Right lobe of liver (tissue), 6 donors: ENCODE data around the gene ROPN1L. TPM values are rescaled to one million over a fixed set of nuclear protein-coding genes. Genes with fewer than 3 reads are reported as not detected.

ENCODE experiments used
- ATAC-seq, 4 donors: fragments of 200-7000 bp; cut with Tn5 transposase; one replicate each; pipeline ENCODE4 v1.9.1; 2020; ENCODE audit warnings: mild to moderate bottlenecking in 4 of 4, moderate library complexity in 4 of 4
- DNase-seq, 3 donors: peaks; one replicate each; pipeline ENCODE4 v3.0.0-alpha.2; 2020
- H3K27ac ChIP-seq, 3 donors: fragments of 200-600 bp; one replicate each; pipeline ENCODE4 v1.8.0; 2022
- H3K27me3 ChIP-seq, 2 donors: fragments of 200-600 bp; one replicate each; pipeline ENCODE4 v1.8.0; 2022
- H3K36me3 ChIP-seq, 4 donors: fragments of 200-600 bp; sonication (generic) in 1 of 4; one replicate each; pipeline versions ENCODE4 v1.5.1 to v1.8.0; 2017 to 2022; ENCODE audit warnings: control low read depth in 1 of 4
- H3K4me1 ChIP-seq, 4 donors: fragments of 200-600 bp; sonication (generic) in 1 of 4; one replicate each; pipeline versions ENCODE4 v1.5.1 to v1.8.0; 2017 to 2022; ENCODE audit warnings: control low read depth in 1 of 4
- H3K4me3 ChIP-seq, 3 donors: fragments of 200-600 bp; one replicate each; pipeline ENCODE4 v1.8.0; 2022
- H3K9me3 ChIP-seq, 4 donors: fragments of 200-600 bp; sonication (generic) in 1 of 4; one replicate each; pipeline versions ENCODE4 v1.5.1 to v1.8.0; 2017 to 2022; ENCODE audit warnings: control low read depth in 1 of 4
- POLR2A ChIP-seq: fragments of 450-650 bp; IDR thresholded peaks from one replicate; pipeline ENCODE4 v1.6.1; 2017; ENCODE audit warnings: antibody characterized with exemption, mild to moderate bottlenecking
- WGBS: methylation state at CpG from one replicate; pipeline ENCODE4 v1.1.6; 2018; ENCODE audit warnings: low coverage, low lambda C conversion rate; ENCODE audit not compliant: insufficient coverage; ENCODE audit errors: missing lambda C conversion rate; 5-methylcytosine and 5-hydroxymethylcytosine counted together
- intact Hi-C, 2 donors: fragments of 100-400 bp; cut with DNase I; formaldehyde crosslinking; loops; one replicate each; pipeline versions ENCODE4 v1.11.2 to v1.14.1; 2022
- total RNA-seq, 6 experiments: library from RNA; depleted of rRNA in 2 of 6; stranded (reverse); fragments of >200 nt in 2 of 6; fragmentation: NEBNext Ultra II Directional in 3 of 6; extraction: Animal tissue kit (Norgen Biotek cat#: 25700) in 3 of 6; gene quantifications; one replicate each; pipeline versions ENCODE4 v1.1.0 to v1.2.4, GENCODE V29; 2016 to 2023
- TF ChIP-seq, protein P1 (sequence below), 4 donors: fragments of 200-600 bp in 3 of 4; fragments of 450-650 bp in 1 of 4; IDR thresholded peaks; one replicate each; pipeline versions ENCODE4 v1.5.1 to v1.8.0; 2016 to 2022; ENCODE audit warnings: antibody characterized with exemption in 4 of 4, mild to moderate bottlenecking in 2 of 4
- donor health status: DM: no; HTN: yes; CAD: no.
- donor health status: DM: no; HTN: no; CAD: no.
- donor health status: DM: no; HTN: no; CAD: no.
- donor health status: DM: no; HTN: yes; CAD: no.
- donor health status: DM: no; HTN: yes; CAD: no.

Gene ROPN1L
- total RNA-seq, 6 experiments from 2014 or later: 0.24 to 0.83 (median 0.40) TPM; not detected in 2

GRCh38 chr5:10399839-10400238 is 41.8 kb upstream of the ROPN1L start:
- H3K36me3 ChIP-seq: peaks cover 0 to 63% (median 28%) of the 10 kb centered on the region in 4 donors
- H3K9me3 ChIP-seq: no peaks in the 10 kb centered on the region
- DNase-seq (no peak), ATAC-seq (no peak)
- H3K27me3 ChIP-seq: no peaks in the 10 kb centered on the region
- no peak for TF ChIP-seq POLR2A
- TF ChIP-seq, protein P1, sequence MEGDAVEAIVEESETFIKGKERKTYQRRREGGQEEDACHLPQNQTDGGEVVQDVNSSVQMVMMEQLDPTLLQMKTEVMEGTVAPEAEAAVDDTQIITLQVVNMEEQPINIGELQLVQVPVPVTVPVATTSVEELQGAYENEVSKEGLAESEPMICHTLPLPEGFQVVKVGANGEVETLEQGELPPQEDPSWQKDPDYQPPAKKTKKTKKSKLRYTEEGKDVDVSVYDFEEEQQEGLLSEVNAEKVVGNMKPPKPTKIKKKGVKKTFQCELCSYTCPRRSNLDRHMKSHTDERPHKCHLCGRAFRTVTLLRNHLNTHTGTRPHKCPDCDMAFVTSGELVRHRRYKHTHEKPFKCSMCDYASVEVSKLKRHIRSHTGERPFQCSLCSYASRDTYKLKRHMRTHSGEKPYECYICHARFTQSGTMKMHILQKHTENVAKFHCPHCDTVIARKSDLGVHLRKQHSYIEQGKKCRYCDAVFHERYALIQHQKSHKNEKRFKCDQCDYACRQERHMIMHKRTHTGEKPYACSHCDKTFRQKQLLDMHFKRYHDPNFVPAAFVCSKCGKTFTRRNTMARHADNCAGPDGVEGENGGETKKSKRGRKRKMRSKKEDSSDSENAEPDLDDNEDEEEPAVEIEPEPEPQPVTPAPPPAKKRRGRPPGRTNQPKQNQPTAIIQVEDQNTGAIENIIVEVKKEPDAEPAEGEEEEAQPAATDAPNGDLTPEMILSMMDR (IDR thresholded peaks at IDR 0.05): no peak
- H3K27ac ChIP-seq: no peak overlapping the region
- no peak overlapping the region for H3K4me3 ChIP-seq
- intact Hi-C loops: no loop called here
- H3K4me1 ChIP-seq: no peaks in the 10 kb centered on the region

GRCh38 chr5:10400411-10400810 is 41.3 kb upstream of the ROPN1L start:
- TF ChIP-seq, protein P1 (IDR thresholded peaks at IDR 0.05): no peak
- no peak for TF ChIP-seq POLR2A
- H3K27ac ChIP-seq: no peak overlapping the region

DNA sequence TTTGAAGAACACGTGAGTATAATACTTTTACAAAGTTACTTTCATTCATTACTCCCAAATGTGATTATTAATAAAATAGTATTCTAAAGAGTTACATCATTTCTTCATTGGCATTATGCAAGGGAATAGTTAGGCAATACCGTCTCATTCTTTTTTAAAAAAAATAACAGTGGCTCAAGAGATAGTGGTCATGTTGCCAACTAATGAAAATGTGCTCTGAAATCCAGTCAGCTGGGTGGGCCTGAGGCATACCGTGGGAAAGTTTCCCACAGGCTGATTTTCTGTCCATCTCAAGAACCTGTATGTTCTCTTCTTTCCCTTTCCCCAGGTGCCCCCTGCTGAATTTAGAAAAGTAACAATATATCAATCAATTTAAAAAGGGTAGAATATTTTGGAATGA is 40.8 kb upstream of the ROPN1L start:
- Histone ChIP-seq H3K27me3 (no peaks in the 10 kb centered on the region), H3K4me1 (no peaks in the 10 kb centered on the region), H3K27ac (no peak overlapping the region), H3K4me3 (no peak overlapping the region), H3K9me3 (no peaks in the 10 kb centered on the region), H3K36me3 (peaks cover 0 to 63% (median 25%) of the 10 kb centered on the region in 4 donors)
- intact Hi-C loops: no loop called here
- DNase-seq (no peak), ATAC-seq (no peak)
- 52% methylated on average over 3 of the region's 3 CpGs for WGBS
- TF ChIP-seq POLR2A: no peak
- TF ChIP-seq, protein P1 (IDR thresholded peaks at IDR 0.05): no peak

More at GRCh38 chr5:10400411-10400810, 41.3 kb upstream of the ROPN1L start:
- WGBS: 100% methylated on average over 2 of the region's 2 CpGs
- Histone ChIP-seq H3K4me1 (no peaks in the 10 kb centered on the region), H3K27me3 (no peaks in the 10 kb centered on the region), H3K9me3 (no peaks in the 10 kb centered on the region), H3K36me3 (peaks cover 0 to 63% (median 26%) of the 10 kb centered on the region in 4 donors), H3K4me3 (no peak overlapping the region)
- ATAC-seq: no peak
- intact Hi-C loops: no loop called here
- no peak for DNase-seq

- no peaks in the 10 kb centered on the region for H3K9me3 ChIP-seq
- H3K27ac ChIP-seq: no peak overlapping the region
- intact Hi-C loops: no loop called here
- DNase-seq (no peak), ATAC-seq (no peak)
- H3K4me1 ChIP-seq: no peaks in the 10 kb centered on the region
- H3K27me3 ChIP-seq: no peaks in the 10 kb centered on the region
- TF ChIP-seq, protein P1 (IDR thresholded peaks at IDR 0.05): no peak
- no peak for TF ChIP-seq POLR2A
- H3K36me3 ChIP-seq: peaks cover 0 to 66% (median 25%) of the 10 kb centered on the region in 4 donors
- 71% methylated on average over 1 of the region's 1 CpG for whole genome bisulfite sequencing
- no peak overlapping the region for H3K4me3 ChIP-seq
Measured at GRCh38 chr5:10401498-10401897, 40.2 kb upstream of the ROPN1L start.

GRCh38 chr5:10403829-10404228 is 37.9 kb upstream of the ROPN1L start:
- ATAC-seq: no peak
- Histone ChIP-seq H3K36me3 (peaks cover 0 to 81% (median 36%) of the 10 kb centered on the region in 4 donors), H3K4me3 (no peak overlapping the region), H3K27ac (no peak overlapping the region), H3K27me3 (no peaks in the 10 kb centered on the region), H3K4me1 (no peaks in the 10 kb centered on the region), H3K9me3 (no peaks in the 10 kb centered on the region)
- TF ChIP-seq, protein P1 (IDR thresholded peaks at IDR 0.05): no peak
- TF ChIP-seq POLR2A: no peak
- 93% methylated on average over 1 of the region's 1 CpG for WGBS
- intact Hi-C loops: no loop called here
- DNase-seq: no peak
